ENCODE data around the gene ERBB4. TPM values are rescaled to one million over a fixed set of nuclear protein-coding genes. Genes with fewer than 3 reads are reported as not detected.

The ERBB4 gene
- total RNA-seq, 1 donor from 2014 or later, result 25.3 TPM

- ATAC-seq, result no peak
- intact Hi-C loops (cut with DNase I), result no loop called here
- Histone ChIP-seq H3K9me3 (no peaks in the 10 kb centered on the region), H3K27me3 (ENCODE audit: low read depth) (no peaks in the 10 kb centered on the region), H3K36me3 (no peaks in the 10 kb centered on the region), H3K4me3 (no peak overlapping the region), H3K27ac (no peak overlapping the region), H3K4me1 (no peaks in the 10 kb centered on the region)
- no peak for DNase-seq
- no peak for TF ChIP-seq CTCF (IDR thresholded peaks at IDR 0.05)
These were observed 1124.9 kb downstream of the ERBB4 start for GRCh38 chr2:211413746-211414145.

GRCh38 chr2:211408483-211408891 lies 1130.1 kb downstream of the ERBB4 start:
- intact Hi-C loops (cut with DNase I), result no loop called here
- ATAC-seq, result peak; percentile 85 to 95
- Histone ChIP-seq H3K27me3 (ENCODE audit: low read depth) (no peaks in the 10 kb centered on the region), H3K36me3 (no peaks in the 10 kb centered on the region), H3K9me3 (no peaks in the 10 kb centered on the region), H3K4me1 (no peaks in the 10 kb centered on the region), H3K4me3 (no peak overlapping the region), H3K27ac (no peak overlapping the region)
- no peak for DNase-seq
- TF ChIP-seq CTCF (IDR thresholded peaks at IDR 0.05), result no peak

- DNase-seq (no peak), ATAC-seq (peak in 1 of 2 donors; percentile 29)
- TF ChIP-seq CTCF (IDR thresholded peaks at IDR 0.05), result no peak
- no peak overlapping the region for H3K27ac ChIP-seq
- H3K4me3 ChIP-seq, result no peak overlapping the region
- no peaks in the 10 kb centered on the region for H3K9me3 ChIP-seq
- H3K36me3 ChIP-seq, result no peaks in the 10 kb centered on the region
- intact Hi-C loops (cut with DNase I), result no loop called here
- H3K27me3 ChIP-seq (ENCODE audit: low read depth), result no peaks in the 10 kb centered on the region
- no peaks in the 10 kb centered on the region for H3K4me1 ChIP-seq
These were observed 1131.5 kb downstream of the ERBB4 start for GRCh38 chr2:211407076-211407475.

GRCh38 chr2:211405036-211405435 lies 1133.6 kb downstream of the ERBB4 start:
- H3K36me3 ChIP-seq, result no peaks in the 10 kb centered on the region
- H3K4me1 ChIP-seq, result no peaks in the 10 kb centered on the region
- H3K27ac ChIP-seq, result no peak overlapping the region
- no peak overlapping the region for H3K4me3 ChIP-seq
- no peaks in the 10 kb centered on the region for H3K27me3 ChIP-seq (ENCODE audit: low read depth)
- no peaks in the 10 kb centered on the region for H3K9me3 ChIP-seq
- ATAC-seq, result no peak
- DNase-seq, result no peak
- intact Hi-C loops (cut with DNase I), result no loop called here
- no peak for TF ChIP-seq CTCF (IDR thresholded peaks at IDR 0.05)

GRCh38 chr2:211404098-211404497 lies 1134.5 kb downstream of the ERBB4 start:
- Histone ChIP-seq H3K27me3 (ENCODE audit: low read depth) (no peaks in the 10 kb centered on the region), H3K9me3 (no peaks in the 10 kb centered on the region), H3K4me1 (no peaks in the 10 kb centered on the region), H3K36me3 (no peaks in the 10 kb centered on the region), H3K4me3 (no peak overlapping the region), H3K27ac (no peak overlapping the region)
- no peak for DNase-seq
- ATAC-seq, result no peak
- intact Hi-C loops (cut with DNase I), result no loop called here
- no peak for TF ChIP-seq CTCF (IDR thresholded peaks at IDR 0.05)

- no peaks in the 10 kb centered on the region for H3K27me3 ChIP-seq (ENCODE audit: low read depth)
- ATAC-seq (no peak), DNase-seq (no peak)
- H3K4me1 ChIP-seq, result no peaks in the 10 kb centered on the region
- H3K9me3 ChIP-seq, result no peaks in the 10 kb centered on the region
- H3K36me3 ChIP-seq, result no peaks in the 10 kb centered on the region
- TF ChIP-seq CTCF (IDR thresholded peaks at IDR 0.05), result no peak
- H3K27ac ChIP-seq, result no peak overlapping the region
- no peak overlapping the region for H3K4me3 ChIP-seq
- intact Hi-C loops (cut with DNase I), result no loop called here
These were observed 1137.3 kb downstream of the ERBB4 start for GRCh38 chr2:211401328-211401727.
